ENCODE data around the gene QPRT. TPM values are rescaled to one million over a fixed set of nuclear protein-coding genes. Genes with fewer than 3 reads are reported as not detected.

The QPRT gene
- total RNA-seq, 3 donors from 2014 or later (not counting 1 experiment from before 2014, with no cell fraction given): 2.5 to 6.3 (median 4.7) TPM

GRCh38 chr16:29698484-29699323 is 19.7 kb downstream of the QPRT start:
- Mint-ChIP-seq H3K36me3 (no peaks in the 10 kb centered on the region), H3K4me3 (no peak overlapping the region), H3K9me3 (no peaks in the 10 kb centered on the region), H3K4me1 (peaks cover 26 to 35% of the 10 kb centered on the region in 2 donors), H3K27me3 (ENCODE audit: low read depth in 2 of 2) (peaks cover 0 to 3% of the 10 kb centered on the region in 2 donors), H3K27ac (peak overlapping the region in 1 of 2 donors; percentile 7)
- WGBS (ENCODE audit: insufficient coverage): 91% methylated on average over 17 of the region's 17 CpGs
- Histone ChIP-seq H3K4me3 (ENCODE audit: low read length) (no peak overlapping the region), H3K27ac (ENCODE audit: low read length) (no peak overlapping the region), H3K27me3 (ENCODE audit: control insufficient read depth, insufficient read depth, low read length) (no peaks in the 10 kb centered on the region), H3K4me1 (ENCODE audit: control insufficient read depth, insufficient read depth, low read length) (peaks cover 32% of the 10 kb centered on the region), H3K9me3 (ENCODE audit: control insufficient read depth, insufficient read depth, low read length) (no peaks in the 10 kb centered on the region), H3K36me3 (ENCODE audit: control insufficient read depth, insufficient read depth, low read length) (no peaks in the 10 kb centered on the region)
- DNase-seq (no peak), ATAC-seq (no peak)
- intact Hi-C loops (cut with micrococcal nuclease): no loop called here
- no peak for TF ChIP-seq CTCF (IDR thresholded peaks at IDR 0.05)

GRCh38 chr16:29699324-29700219 is 20.6 kb downstream of the QPRT start:
- Histone ChIP-seq H3K4me1 (ENCODE audit: control insufficient read depth, insufficient read depth, low read length) (peaks cover 32% of the 10 kb centered on the region), H3K36me3 (ENCODE audit: control insufficient read depth, insufficient read depth, low read length) (no peaks in the 10 kb centered on the region), H3K27me3 (ENCODE audit: control insufficient read depth, insufficient read depth, low read length) (no peaks in the 10 kb centered on the region), H3K9me3 (ENCODE audit: control insufficient read depth, insufficient read depth, low read length) (no peaks in the 10 kb centered on the region), H3K27ac (ENCODE audit: low read length) (no peak overlapping the region), H3K4me3 (ENCODE audit: low read length) (no peak overlapping the region)
- Mint-ChIP-seq H3K9me3 (no peaks in the 10 kb centered on the region), H3K4me3 (no peak overlapping the region), H3K4me1 (peaks cover 26 to 35% of the 10 kb centered on the region in 2 donors), H3K27ac (no peak overlapping the region), H3K36me3 (no peaks in the 10 kb centered on the region), H3K27me3 (ENCODE audit: low read depth in 2 of 2) (peaks cover 0 to 3% of the 10 kb centered on the region in 2 donors)
- WGBS (ENCODE audit: insufficient coverage): 91% methylated on average over 11 of the region's 11 CpGs
- ATAC-seq: no peak
- no peak for TF ChIP-seq CTCF (IDR thresholded peaks at IDR 0.05)
- intact Hi-C loops (cut with micrococcal nuclease): loop anchor here (1.0 to 10.0 kb wide), 6 partner anchors 11 to 322 kb away; partner anchors contain the start of genes CDIPT and PAGR1
- DNase-seq: no peak

- peak; percentile 90 for TF ChIP-seq CTCF (IDR thresholded peaks at IDR 0.05)
- H3K9me3 Mint-ChIP-seq: no peaks in the 10 kb centered on the region
- peaks cover 26 to 35% of the 10 kb centered on the region in 2 donors for H3K4me1 Mint-ChIP-seq
- Histone ChIP-seq H3K9me3 (ENCODE audit: control insufficient read depth, insufficient read depth, low read length) (no peaks in the 10 kb centered on the region), H3K36me3 (ENCODE audit: control insufficient read depth, insufficient read depth, low read length) (no peaks in the 10 kb centered on the region), H3K4me1 (ENCODE audit: control insufficient read depth, insufficient read depth, low read length) (peaks cover 32% of the 10 kb centered on the region), H3K4me3 (ENCODE audit: low read length) (no peak overlapping the region), H3K27me3 (ENCODE audit: control insufficient read depth, insufficient read depth, low read length) (no peaks in the 10 kb centered on the region), H3K27ac (ENCODE audit: low read length) (peak overlapping the region; percentile 30)
- H3K27me3 Mint-ChIP-seq (ENCODE audit: low read depth in 2 of 2): peaks cover 0 to 3% of the 10 kb centered on the region in 2 donors
- no peaks in the 10 kb centered on the region for H3K36me3 Mint-ChIP-seq
- H3K4me3 Mint-ChIP-seq: peak overlapping the region; percentile 92
- intact Hi-C loops (cut with micrococcal nuclease): loop anchor here (1.0 to 10.0 kb wide), 6 partner anchors 10 to 321 kb away; partner anchors contain the start of genes CDIPT and PAGR1
- peak overlapping the region; percentile 94 to 99 for H3K27ac Mint-ChIP-seq
- DNase-seq (peak; percentile 75 to 92), ATAC-seq (peak; percentile 56 to 76 (median 62))
- 25% methylated on average over 13 of the region's 14 CpGs for WGBS (ENCODE audit: insufficient coverage)
These were observed 21.4 kb downstream of the QPRT start for GRCh38 chr16:29700253-29700987.
